SK-N-SH treated with all-trans-retinoic acid at 6 μM for 48 hours (cell line): Measurements from ENCODE around the gene IRS2.

Experiments used
- ATAC-seq: fragments of 200-7000 bp; cut with Tn5 transposase; 3 replicates; pipeline ENCODE4 v1.9.1; 2020; ENCODE audit warnings: mild to moderate bottlenecking, moderate library complexity
- BACH2 ChIP-seq: fragments of 250-450 bp; sonication (Bioruptor Pico); IDR thresholded peaks from 2 replicates; pipeline ENCODE4 v1.9.0; 2021; ENCODE audit warnings: mild to moderate bottlenecking, borderline replicate concordance
- CSDC2 ChIP-seq: fragments of 250-450 bp; sonication (Bioruptor Pico); IDR thresholded peaks from 2 replicates; pipeline ENCODE4 v1.5.0; 2020; ENCODE audit warnings: mild to moderate bottlenecking, moderate library complexity
- ESRRG ChIP-seq: fragments of 250-450 bp; sonication (Bioruptor Pico); IDR thresholded peaks from 2 replicates; pipeline ENCODE4 v1.6.1; 2021; ENCODE audit warnings: mild to moderate bottlenecking
- GLIS3 ChIP-seq: fragments of 250-450 bp; sonication (Bioruptor Pico); IDR thresholded peaks from 2 replicates; pipeline ENCODE4 v1.5.0; 2020; ENCODE audit warnings: mild to moderate bottlenecking, moderate library complexity
- ISL1 ChIP-seq: fragments of 250-450 bp; sonication (Bioruptor Pico); IDR thresholded peaks from 2 replicates; pipeline ENCODE4 v2.1.2; 2022; ENCODE audit warnings: mild to moderate bottlenecking, moderate library complexity
- OSR1 ChIP-seq: fragments of 250-450 bp; sonication (Bioruptor Pico); IDR thresholded peaks from 2 replicates; pipeline ENCODE4 v1.8.0; 2022; ENCODE audit warnings: moderate library complexity, mild to moderate bottlenecking, inconsistent platforms
- PPARA ChIP-seq: fragments of 250-450 bp; sonication (Bioruptor Pico); IDR thresholded peaks from 2 replicates; pipeline ENCODE4 v1.5.0; 2020; ENCODE audit warnings: mild to moderate bottlenecking, borderline replicate concordance
- RARB ChIP-seq: fragments of 250-450 bp; sonication (Bioruptor Pico); IDR thresholded peaks from 2 replicates; pipeline ENCODE4 v1.8.0; 2021; ENCODE audit warnings: mild to moderate bottlenecking, moderate library complexity
- SNAI2 ChIP-seq: fragments of 250-450 bp; sonication (Bioruptor Pico); IDR thresholded peaks from 2 replicates; pipeline ENCODE4 v1.5.0; 2020; ENCODE audit warnings: mild to moderate bottlenecking, moderate library complexity
- TOX ChIP-seq: fragments of 250-450 bp; sonication (Bioruptor Pico); IDR thresholded peaks from 2 replicates; pipeline ENCODE4 v1.8.0; 2021; ENCODE audit warnings: mild to moderate bottlenecking, moderate library complexity, borderline replicate concordance
- ZC3H10 ChIP-seq: fragments of 250-450 bp; sonication (Bioruptor Pico); IDR thresholded peaks from 2 replicates; pipeline ENCODE4 v1.5.1; 2021; ENCODE audit warnings: mild to moderate bottlenecking, moderate library complexity
- ZFP3 ChIP-seq: fragments of 250-450 bp; sonication (Bioruptor Pico); IDR thresholded peaks from 2 replicates; pipeline ENCODE4 v1.5.0; 2020; ENCODE audit warnings: mild to moderate bottlenecking, moderate library complexity
- ZFP30 ChIP-seq: fragments of 450-650 bp; formaldehyde crosslinking; IDR thresholded peaks from 2 replicates; pipeline ENCODE4 v1.5.0; 2022; ENCODE audit warnings: mild to moderate bottlenecking, moderate library complexity
- ZNF565 ChIP-seq: fragments of 450-650 bp; formaldehyde crosslinking; conservative IDR thresholded peaks from 2 replicates; pipeline ENCODE4 v1.5.0; 2020; ENCODE audit warnings: low read depth, mild to moderate bottlenecking, moderate library complexity
- ZNF70 ChIP-seq: fragments of 450-650 bp; formaldehyde crosslinking; IDR thresholded peaks from 2 replicates; pipeline ENCODE4 v1.5.0; 2020; ENCODE audit warnings: mild to moderate bottlenecking, moderate library complexity
- ZNF8 ChIP-seq: fragments of 450-650 bp; formaldehyde crosslinking; IDR thresholded peaks from 2 replicates; pipeline ENCODE4 v1.5.0; 2020; ENCODE audit warnings: mild to moderate bottlenecking, moderate library complexity
- TF ChIP-seq, protein P1 (sequence below): fragments of 250-450 bp; sonication (Bioruptor Pico); IDR thresholded peaks from 2 replicates; pipeline ENCODE4 v1.8.0; 2021; ENCODE audit warnings: low read depth, mild to moderate bottlenecking, moderate library complexity, borderline replicate concordance
- TF ChIP-seq, protein P2 (sequence below): fragments of 250-450 bp; sonication (Bioruptor Pico); IDR thresholded peaks from 2 replicates; pipeline ENCODE4 v1.8.0; 2020; ENCODE audit warnings: mild to moderate bottlenecking, moderate library complexity, borderline replicate concordance
- TF ChIP-seq, protein P3 (sequence below): fragments of 250-450 bp; sonication (Bioruptor Pico); IDR thresholded peaks from 2 replicates; pipeline ENCODE4 v1.5.1; 2020; ENCODE audit warnings: low read depth, mild to moderate bottlenecking, moderate library complexity
- TF ChIP-seq, protein P4 (sequence below): fragments of 250-450 bp; sonication (Bioruptor Pico); IDR thresholded peaks from 2 replicates; pipeline ENCODE4 v1.5.0; 2020; ENCODE audit warnings: mild to moderate bottlenecking, moderate library complexity
- TF ChIP-seq, protein P5 (sequence below): fragments of 250-450 bp; sonication (Bioruptor Pico); IDR thresholded peaks from 2 replicates; pipeline ENCODE4 v1.5.1; 2021; ENCODE audit warnings: mild to moderate bottlenecking, moderate library complexity

The IRS2 gene

DNA sequence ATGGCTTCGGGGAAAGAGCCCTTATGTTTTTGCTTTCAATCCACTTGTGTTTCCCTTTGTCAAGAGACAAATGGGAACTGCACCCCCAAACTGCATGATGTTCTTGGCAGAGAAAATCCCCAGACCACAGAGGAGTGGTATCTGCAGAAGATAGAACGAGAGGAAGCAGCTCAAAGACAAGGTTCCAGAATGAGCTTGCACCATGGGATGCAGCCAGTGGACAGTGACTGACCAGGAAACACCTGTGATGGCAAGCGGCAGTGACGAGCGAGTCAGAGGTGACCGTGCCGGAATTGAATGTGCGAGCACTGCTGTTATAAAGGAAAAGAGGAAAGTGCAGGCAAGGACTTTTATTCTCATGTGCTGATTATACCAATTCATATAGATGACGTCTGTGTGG, 46.3 kb downstream of the IRS2 start:
- TF ChIP-seq, protein P1, sequence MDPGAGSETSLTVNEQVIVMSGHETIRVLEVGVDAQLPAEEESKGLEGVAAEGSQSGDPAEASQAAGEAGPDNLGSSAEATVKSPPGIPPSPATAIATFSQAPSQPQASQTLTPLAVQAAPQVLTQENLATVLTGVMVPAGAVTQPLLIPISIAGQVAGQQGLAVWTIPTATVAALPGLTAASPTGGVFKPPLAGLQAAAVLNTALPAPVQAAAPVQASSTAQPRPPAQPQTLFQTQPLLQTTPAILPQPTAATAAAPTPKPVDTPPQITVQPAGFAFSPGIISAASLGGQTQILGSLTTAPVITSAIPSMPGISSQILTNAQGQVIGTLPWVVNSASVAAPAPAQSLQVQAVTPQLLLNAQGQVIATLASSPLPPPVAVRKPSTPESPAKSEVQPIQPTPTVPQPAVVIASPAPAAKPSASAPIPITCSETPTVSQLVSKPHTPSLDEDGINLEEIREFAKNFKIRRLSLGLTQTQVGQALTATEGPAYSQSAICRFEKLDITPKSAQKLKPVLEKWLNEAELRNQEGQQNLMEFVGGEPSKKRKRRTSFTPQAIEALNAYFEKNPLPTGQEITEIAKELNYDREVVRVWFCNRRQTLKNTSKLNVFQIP = no peak
- TF ChIP-seq GLIS3 (CRISPR knock-in tag) = no peak
- ATAC-seq = no peak

DNA sequence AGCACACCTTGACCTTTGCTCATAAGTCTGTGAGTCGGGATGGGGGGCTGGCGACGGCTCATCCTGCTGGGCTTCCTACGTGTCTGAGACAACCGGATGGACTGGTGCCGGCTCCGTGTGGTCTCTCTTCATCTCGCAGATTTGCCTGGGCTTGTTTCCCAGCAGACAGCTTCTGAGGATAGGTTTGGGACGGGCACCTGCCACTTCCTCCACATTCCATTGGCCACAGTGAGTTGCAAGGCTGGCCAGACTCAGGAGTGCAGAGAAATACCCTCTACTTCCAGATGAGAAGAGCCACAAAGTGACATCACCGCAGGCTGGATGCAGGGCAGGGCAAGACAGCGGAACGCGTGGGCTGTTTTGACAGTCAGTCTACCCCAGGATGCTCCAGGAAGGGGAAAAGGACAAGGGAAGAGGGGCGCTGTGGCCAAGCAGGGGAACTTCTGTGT, 48.1 kb downstream of the IRS2 start:
- TF ChIP-seq PPARA (no peak), ZNF565 (CRISPR knock-in tag) (no peak)
- TF ChIP-seq, all 23 proteins: peak for 0
- ATAC-seq = no peak

DNA sequence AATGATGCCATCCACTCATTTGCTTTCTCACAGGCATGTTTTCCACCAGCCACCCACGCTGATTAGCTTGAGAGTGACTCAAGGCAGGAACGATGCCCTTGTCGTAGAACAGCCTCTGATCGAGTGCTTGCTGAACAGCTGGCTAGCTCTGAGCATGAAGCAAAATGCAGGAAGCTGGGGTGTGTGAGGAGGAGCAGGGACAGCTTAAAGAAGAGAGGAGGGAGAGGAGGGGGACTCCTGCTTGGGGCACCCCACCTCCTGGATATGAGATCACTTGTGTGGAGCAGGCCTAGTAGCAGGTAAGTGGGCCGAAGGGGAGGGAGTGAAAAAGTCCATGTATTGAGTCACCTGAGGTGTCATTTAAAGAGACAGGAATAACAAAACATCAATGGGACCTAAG, 48.8 kb downstream of the IRS2 start:
- TF ChIP-seq GLIS3 (CRISPR knock-in tag) = no peak
- no peak for TF ChIP-seq PPARA
- no peak for TF ChIP-seq SNAI2 (CRISPR knock-in tag)
- TF ChIP-seq RARB (CRISPR knock-in tag) = no peak
- TF ChIP-seq, protein P2, sequence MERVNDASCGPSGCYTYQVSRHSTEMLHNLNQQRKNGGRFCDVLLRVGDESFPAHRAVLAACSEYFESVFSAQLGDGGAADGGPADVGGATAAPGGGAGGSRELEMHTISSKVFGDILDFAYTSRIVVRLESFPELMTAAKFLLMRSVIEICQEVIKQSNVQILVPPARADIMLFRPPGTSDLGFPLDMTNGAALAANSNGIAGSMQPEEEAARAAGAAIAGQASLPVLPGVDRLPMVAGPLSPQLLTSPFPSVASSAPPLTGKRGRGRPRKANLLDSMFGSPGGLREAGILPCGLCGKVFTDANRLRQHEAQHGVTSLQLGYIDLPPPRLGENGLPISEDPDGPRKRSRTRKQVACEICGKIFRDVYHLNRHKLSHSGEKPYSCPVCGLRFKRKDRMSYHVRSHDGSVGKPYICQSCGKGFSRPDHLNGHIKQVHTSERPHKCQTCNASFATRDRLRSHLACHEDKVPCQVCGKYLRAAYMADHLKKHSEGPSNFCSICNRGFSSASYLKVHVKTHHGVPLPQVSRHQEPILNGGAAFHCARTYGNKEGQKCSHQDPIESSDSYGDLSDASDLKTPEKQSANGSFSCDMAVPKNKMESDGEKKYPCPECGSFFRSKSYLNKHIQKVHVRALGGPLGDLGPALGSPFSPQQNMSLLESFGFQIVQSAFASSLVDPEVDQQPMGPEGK (CRISPR knock-in tag) = no peak
- TF ChIP-seq, protein P3, sequence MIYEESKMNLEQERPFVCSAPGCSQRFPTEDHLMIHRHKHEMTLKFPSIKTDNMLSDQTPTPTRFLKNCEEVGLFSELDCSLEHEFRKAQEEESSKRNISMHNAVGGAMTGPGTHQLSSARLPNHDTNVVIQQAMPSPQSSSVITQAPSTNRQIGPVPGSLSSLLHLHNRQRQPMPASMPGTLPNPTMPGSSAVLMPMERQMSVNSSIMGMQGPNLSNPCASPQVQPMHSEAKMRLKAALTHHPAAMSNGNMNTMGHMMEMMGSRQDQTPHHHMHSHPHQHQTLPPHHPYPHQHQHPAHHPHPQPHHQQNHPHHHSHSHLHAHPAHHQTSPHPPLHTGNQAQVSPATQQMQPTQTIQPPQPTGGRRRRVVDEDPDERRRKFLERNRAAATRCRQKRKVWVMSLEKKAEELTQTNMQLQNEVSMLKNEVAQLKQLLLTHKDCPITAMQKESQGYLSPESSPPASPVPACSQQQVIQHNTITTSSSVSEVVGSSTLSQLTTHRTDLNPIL = no peak
- no peak for TF ChIP-seq CSDC2 (CRISPR knock-in tag)
- no peak for TF ChIP-seq ZFP30
- no peak for TF ChIP-seq ESRRG (CRISPR knock-in tag)
- no peak for TF ChIP-seq ZFP3 (CRISPR knock-in tag)
- TF ChIP-seq TOX = no peak
- no peak for TF ChIP-seq ZNF565 (CRISPR knock-in tag)
- TF ChIP-seq ZC3H10 (CRISPR knock-in tag) = no peak
- TF ChIP-seq BACH2 (CRISPR knock-in tag) = no peak
- no peak for TF ChIP-seq OSR1 (CRISPR knock-in tag)
- no peak for TF ChIP-seq ISL1 (CRISPR knock-in tag)
- no peak; the same call in 2 of the 3 replicates for ATAC-seq

DNA sequence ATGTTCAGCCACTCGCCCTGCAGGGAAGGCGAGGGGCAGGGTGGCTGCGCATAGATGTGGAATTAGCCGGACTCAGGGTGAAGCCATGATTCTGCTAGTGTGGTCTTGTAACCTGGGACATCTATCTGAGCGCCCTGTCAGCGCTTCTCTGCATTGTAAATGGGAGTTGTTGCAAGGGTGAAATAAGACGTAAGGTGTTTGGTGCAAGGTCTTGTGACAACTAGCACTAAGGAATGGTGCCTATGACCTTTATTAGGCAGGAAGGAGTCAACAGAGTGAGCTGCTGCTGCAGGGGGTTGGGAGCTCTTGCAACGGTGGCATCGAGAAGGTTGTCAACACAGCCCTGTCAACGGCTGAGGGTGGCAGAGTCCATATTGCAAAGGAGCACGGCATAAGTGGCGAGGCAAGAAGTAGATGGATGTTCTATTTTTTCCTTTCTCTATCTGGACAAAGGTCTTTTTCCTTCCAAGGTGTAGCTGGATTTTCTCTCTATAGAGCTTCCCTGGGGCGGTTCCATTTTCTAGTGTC, 49.3 kb downstream of the IRS2 start:
- no peak for ATAC-seq
- TF ChIP-seq, protein P1 = no peak
- TF ChIP-seq ZNF70 (CRISPR knock-in tag) (no peak), TOX (no peak), CSDC2 (CRISPR knock-in tag) (no peak), PPARA (no peak), ZNF8 (CRISPR knock-in tag) (no peak), OSR1 (CRISPR knock-in tag) (no peak), ISL1 (CRISPR knock-in tag) (no peak), ZFP3 (CRISPR knock-in tag) (no peak), ESRRG (CRISPR knock-in tag) (no peak), GLIS3 (CRISPR knock-in tag) (no peak), ZC3H10 (CRISPR knock-in tag) (no peak), RARB (CRISPR knock-in tag) (no peak)
- TF ChIP-seq, protein P2 (CRISPR knock-in tag) = no peak
- TF ChIP-seq, protein P4, sequence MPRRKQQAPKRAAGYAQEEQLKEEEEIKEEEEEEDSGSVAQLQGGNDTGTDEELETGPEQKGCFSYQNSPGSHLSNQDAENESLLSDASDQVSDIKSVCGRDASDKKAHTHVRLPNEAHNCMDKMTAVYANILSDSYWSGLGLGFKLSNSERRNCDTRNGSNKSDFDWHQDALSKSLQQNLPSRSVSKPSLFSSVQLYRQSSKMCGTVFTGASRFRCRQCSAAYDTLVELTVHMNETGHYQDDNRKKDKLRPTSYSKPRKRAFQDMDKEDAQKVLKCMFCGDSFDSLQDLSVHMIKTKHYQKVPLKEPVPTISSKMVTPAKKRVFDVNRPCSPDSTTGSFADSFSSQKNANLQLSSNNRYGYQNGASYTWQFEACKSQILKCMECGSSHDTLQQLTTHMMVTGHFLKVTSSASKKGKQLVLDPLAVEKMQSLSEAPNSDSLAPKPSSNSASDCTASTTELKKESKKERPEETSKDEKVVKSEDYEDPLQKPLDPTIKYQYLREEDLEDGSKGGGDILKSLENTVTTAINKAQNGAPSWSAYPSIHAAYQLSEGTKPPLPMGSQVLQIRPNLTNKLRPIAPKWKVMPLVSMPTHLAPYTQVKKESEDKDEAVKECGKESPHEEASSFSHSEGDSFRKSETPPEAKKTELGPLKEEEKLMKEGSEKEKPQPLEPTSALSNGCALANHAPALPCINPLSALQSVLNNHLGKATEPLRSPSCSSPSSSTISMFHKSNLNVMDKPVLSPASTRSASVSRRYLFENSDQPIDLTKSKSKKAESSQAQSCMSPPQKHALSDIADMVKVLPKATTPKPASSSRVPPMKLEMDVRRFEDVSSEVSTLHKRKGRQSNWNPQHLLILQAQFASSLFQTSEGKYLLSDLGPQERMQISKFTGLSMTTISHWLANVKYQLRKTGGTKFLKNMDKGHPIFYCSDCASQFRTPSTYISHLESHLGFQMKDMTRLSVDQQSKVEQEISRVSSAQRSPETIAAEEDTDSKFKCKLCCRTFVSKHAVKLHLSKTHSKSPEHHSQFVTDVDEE (CRISPR knock-in tag) = no peak
- TF ChIP-seq, protein P5, sequence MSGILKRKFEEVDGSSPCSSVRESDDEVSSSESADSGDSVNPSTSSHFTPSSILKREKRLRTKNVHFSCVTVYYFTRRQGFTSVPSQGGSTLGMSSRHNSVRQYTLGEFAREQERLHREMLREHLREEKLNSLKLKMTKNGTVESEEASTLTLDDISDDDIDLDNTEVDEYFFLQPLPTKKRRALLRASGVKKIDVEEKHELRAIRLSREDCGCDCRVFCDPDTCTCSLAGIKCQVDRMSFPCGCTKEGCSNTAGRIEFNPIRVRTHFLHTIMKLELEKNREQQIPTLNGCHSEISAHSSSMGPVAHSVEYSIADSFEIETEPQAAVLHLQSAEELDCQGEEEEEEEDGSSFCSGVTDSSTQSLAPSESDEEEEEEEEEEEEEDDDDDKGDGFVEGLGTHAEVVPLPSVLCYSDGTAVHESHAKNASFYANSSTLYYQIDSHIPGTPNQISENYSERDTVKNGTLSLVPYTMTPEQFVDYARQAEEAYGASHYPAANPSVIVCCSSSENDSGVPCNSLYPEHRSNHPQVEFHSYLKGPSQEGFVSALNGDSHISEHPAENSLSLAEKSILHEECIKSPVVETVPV (CRISPR knock-in tag) = no peak
- TF ChIP-seq, protein P3 = no peak
